OCI-LY7 (cell line): ENCODE results near the gene BICD2. TPM values are rescaled to one million over a fixed set of nuclear protein-coding genes. Genes with fewer than 3 reads are reported as not detected.

Experiments
- BruUV-seq: library from RNA; stranded (reverse); fragments of 400-500 nt; replicated peaks from 2 replicates; lab custom pipeline; 2021; lab: Mats Ljungman, UMichigan
- CTCF ChIA-PET: fragments of 300-600 bp; sonication (Branson Sonifier 250); formaldehyde crosslinking; loops from one replicate; lab custom pipeline; 2022; ENCODE audit warnings: antibody characterized with exemption; ENCODE audit not compliant: unreplicated experiment; lab: Charles Lee
- POLR2A ChIA-PET: fragments of 300-600 bp; sonication (Branson Sonifier 250); formaldehyde crosslinking; loops from one replicate; lab custom pipeline; 2022; ENCODE audit warnings: antibody characterized with exemption; lab: Charles Lee
- DNase-seq: peaks from one replicate; pipeline ENCODE4 v3.0.0-alpha.2; 2015; ENCODE audit warnings: low spot score
- H2AFZ ChIP-seq: fragments of 200-600 bp; sonication (generic), shearing (Covaris generic); 2 replicates; pipeline ENCODE4 v1.6.1; 2014; ENCODE audit warnings: mild to moderate bottlenecking, antibody characterized with exemption, low read length, moderate library complexity
- H3K27ac ChIP-seq: fragments of 200-600 bp; sonication (generic); 2 replicates; pipeline ENCODE4 v1.5.1; 2014; ENCODE audit warnings: mixed run types, low read depth, mild to moderate bottlenecking, moderate library complexity, low read length, inconsistent platforms; ENCODE audit not compliant: poor library complexity, severe bottlenecking
- H3K36me3 ChIP-seq: fragments of 200-600 bp; sonication (generic); 2 replicates; pipeline ENCODE4 v1.6.1; 2014; ENCODE audit warnings: mild to moderate bottlenecking, antibody characterized with exemption, low read length, moderate library complexity, mixed read lengths; ENCODE audit not compliant: insufficient read depth
- H3K4me1 ChIP-seq: fragments of 200-600 bp; sonication (generic); 2 replicates; pipeline ENCODE4 v1.5.1; 2014; ENCODE audit warnings: mild to moderate bottlenecking, low read length; ENCODE audit not compliant: insufficient read depth, poor library complexity, severe bottlenecking
- H3K4me2 ChIP-seq: fragments of 200-600 bp; sonication (generic); 2 replicates; pipeline ENCODE4 v1.6.1; 2014; ENCODE audit warnings: mild to moderate bottlenecking, low read length
- H3K4me3 ChIP-seq: fragments of 200-600 bp; sonication (generic); 2 replicates; pipeline ENCODE4 v1.5.1; 2014; ENCODE audit warnings: mild to moderate bottlenecking, low read depth, low read length; ENCODE audit not compliant: poor library complexity, severe bottlenecking
- H3K79me2 ChIP-seq: fragments of 200-600 bp; sonication (generic); 2 replicates; pipeline ENCODE4 v1.6.1; 2016; ENCODE audit warnings: low read depth, mild to moderate bottlenecking, low read length, moderate library complexity, mixed read lengths; ENCODE audit not compliant: insufficient read depth
- H3K9me2 ChIP-seq: fragments of 200-600 bp; sonication (generic); 2 replicates; pipeline ENCODE4 v1.6.1; 2016; ENCODE audit warnings: mild to moderate bottlenecking, low read length, mixed read lengths; ENCODE audit not compliant: insufficient read depth
- H3K9me3 ChIP-seq: fragments of 200-600 bp; sonication (generic); 2 replicates; pipeline ENCODE4 v1.6.1; 2014; ENCODE audit warnings: mild to moderate bottlenecking, mixed run types, low read length, mixed read lengths
- H4K20me1 ChIP-seq: fragments of 200-600 bp; sonication (generic); 2 replicates; pipeline ENCODE4 v1.6.1; 2014; ENCODE audit warnings: mild to moderate bottlenecking, antibody characterized with exemption, low read length, moderate library complexity, mixed read lengths; ENCODE audit not compliant: insufficient read depth
- CTCF ChIP-seq: fragments of 200-600 bp; sonication (generic); conservative IDR thresholded peaks from 2 replicates; pipeline ENCODE4 v1.5.1; 2014; ENCODE audit warnings: mild to moderate bottlenecking, antibody characterized with exemption, low read length, moderate library complexity, mixed read lengths
- EZH2phosphoT487 ChIP-seq: fragments of 200-600 bp; sonication (generic); IDR thresholded peaks from 2 replicates; pipeline ENCODE4 v1.6.1; 2018; ENCODE audit warnings: low read depth, borderline replicate concordance, mild to moderate bottlenecking, mixed run types, antibody characterized with exemption, low read length, moderate library complexity, mixed read lengths
- intact Hi-C: fragments of 100-400 bp; cut with micrococcal nuclease; formaldehyde crosslinking; loops from one replicate; pipeline ENCODE4 v1.10.0; 2022; ENCODE audit not compliant: unreplicated experiment
- total RNA-seq, 2 experiments: library from RNA; depleted of rRNA in 1 of 2; stranded (reverse); fragments of >200 nt in 1 of 2; shearing (Covaris generic) in 1 of 2; gene quantifications; 2 replicates each; pipeline ENCODE4 v1.2.3, GENCODE V29; 2014 to 2022

The BICD2 gene
- total RNA-seq, 2 experiments from 2014 or later, result 46.5 to 71.0 TPM

DNA sequence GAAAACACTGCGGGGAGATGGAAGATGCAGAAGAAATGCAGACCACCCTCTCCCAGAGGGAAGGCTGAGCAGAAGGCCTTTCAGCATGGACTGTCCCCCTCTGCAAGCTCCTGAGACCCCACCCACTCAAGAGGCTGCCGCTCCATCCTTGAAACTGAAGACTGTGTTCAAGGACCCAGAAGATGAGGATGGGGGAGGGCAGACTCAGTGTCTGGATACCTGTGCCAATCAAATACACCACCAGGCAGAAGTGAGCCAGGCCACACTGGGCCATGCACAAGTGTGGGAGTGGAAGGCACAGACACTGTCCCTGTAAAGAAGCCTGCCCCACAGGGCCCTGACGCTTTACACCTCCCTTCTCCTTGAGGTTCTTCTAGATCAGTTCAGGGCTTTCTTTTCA lies 54.7 kb downstream of the BICD2 start:
- H3K4me3 ChIP-seq, result no peak overlapping the region
- H3K4me1 ChIP-seq, result peaks cover 7% of the 10 kb centered on the region
- no peak for DNase-seq
- TF ChIP-seq CTCF, result no peak
- TF ChIP-seq EZH2phosphoT487, result no peak
- H2AFZ ChIP-seq, result no peak overlapping the region
- no peak overlapping the region for H3K27ac ChIP-seq
- no TSS peak for BruUV-seq
- CTCF ChIA-PET, result no interaction called here
- H3K36me3 ChIP-seq, result peaks cover 63% of the 10 kb centered on the region
- intact Hi-C loops, result loop anchor here (5.0 kb wide), 1 partner anchor 573 kb away; no protein-coding TSS in a partner anchor
- H3K9me3 ChIP-seq, result no peaks in the 10 kb centered on the region
- POLR2A ChIA-PET, result no interaction called here
- no peak overlapping the region for H3K4me2 ChIP-seq
- H3K9me2 ChIP-seq, result no peaks in the 10 kb centered on the region
- H4K20me1 ChIP-seq, result 0 out of 2 replicates have a peak, but pooled peaks cover 3% of the 10 kb centered on the region
- no peaks in the 10 kb centered on the region for H3K79me2 ChIP-seq

- BruUV-seq, result no TSS peak
- peaks cover 7% of the 10 kb centered on the region for H3K4me1 ChIP-seq
- H3K9me2 ChIP-seq, result no peaks in the 10 kb centered on the region
- intact Hi-C loops, result loop anchor here (5.0 kb wide), 1 partner anchor 572 kb away; no protein-coding TSS in a partner anchor
- H4K20me1 ChIP-seq, result 0 out of 2 replicates have a peak, but pooled peaks cover 3% of the 10 kb centered on the region
- TF ChIP-seq CTCF, result no peak
- H3K27ac ChIP-seq, result no peak overlapping the region
- no peak overlapping the region for H3K4me2 ChIP-seq
- CTCF ChIA-PET, result no interaction called here
- POLR2A ChIA-PET, result no interaction called here
- no peak overlapping the region for H2AFZ ChIP-seq
- H3K79me2 ChIP-seq, result no peaks in the 10 kb centered on the region
- H3K4me3 ChIP-seq, result no peak overlapping the region
- no peaks in the 10 kb centered on the region for H3K9me3 ChIP-seq
- peaks cover 56% of the 10 kb centered on the region for H3K36me3 ChIP-seq
- DNase-seq, result no peak
Observed at GRCh38 chr9:92709240-92709639, 55.4 kb downstream of the BICD2 start.

- no peaks in the 10 kb centered on the region for H3K9me2 ChIP-seq
- no peak overlapping the region for H3K4me2 ChIP-seq
- H4K20me1 ChIP-seq, result 0 out of 2 replicates have a peak, but pooled peaks cover 3% of the 10 kb centered on the region
- intact Hi-C loops, result loop anchor here (5.0 kb wide), 1 partner anchor 570 kb away; no protein-coding TSS in a partner anchor
- no TSS peak for BruUV-seq
- no peak overlapping the region for H2AFZ ChIP-seq
- POLR2A ChIA-PET, result no interaction called here
- peaks cover 7% of the 10 kb centered on the region for H3K4me1 ChIP-seq
- no peaks in the 10 kb centered on the region for H3K9me3 ChIP-seq
- DNase-seq, result no peak
- H3K27ac ChIP-seq, result no peak overlapping the region
- H3K4me3 ChIP-seq, result no peak overlapping the region
- H3K36me3 ChIP-seq, result peaks cover 39% of the 10 kb centered on the region
- H3K79me2 ChIP-seq, result no peaks in the 10 kb centered on the region
- no peak for TF ChIP-seq CTCF
- TF ChIP-seq EZH2phosphoT487, result no peak
- CTCF ChIA-PET, result no interaction called here
Observed at GRCh38 chr9:92707530-92707929, 57.1 kb downstream of the BICD2 start.
